K562 (cell line): Measurements from ENCODE around the gene TIMM10. TPM values are rescaled to one million over a fixed set of nuclear protein-coding genes. Genes with fewer than 3 reads are reported as not detected.

Experiments
- AFF1 ChIP-seq, 2 experiments: fragments of 450-650 bp; IDR thresholded peaks; 2 replicates each; pipeline ENCODE4 v1.6.1; 2018; ENCODE audit warnings: mild to moderate bottlenecking in 2 of 2, low read depth in 1 of 2; ENCODE audit not compliant: partially characterized antibody in 2 of 2
- BRCA1 ChIP-seq, 2 experiments: fragments of 450-650 bp in 1 of 2; sonication (generic) in 1 of 2; formaldehyde crosslinking in 1 of 2; IDR thresholded peaks; 2 replicates each; pipeline versions ENCODE4 v1.5.0 to v1.6.1; 2017 to 2020; ENCODE audit warnings: mild to moderate bottlenecking in 1 of 2, missing genetic modification reagents in 1 of 2
- BRD4 ChIP-seq: fragments of 200-600 bp; sonication (generic); IDR thresholded peaks from 2 replicates; pipeline ENCODE4 v1.6.1; 2017; ENCODE audit warnings: inconsistent platforms
- CHD4 ChIP-seq: fragments of 200-600 bp; sonication (generic); IDR thresholded peaks from 3 replicates; pipeline ENCODE4 v1.6.1; 2012; ENCODE audit warnings: low read depth, mild to moderate bottlenecking, mixed read lengths, low read length, inconsistent platforms; ENCODE audit not compliant: insufficient read depth, insufficient replicate concordance, poor library complexity, severe bottlenecking
- ELF1 ChIP-seq: fragments of 200-800 bp; sonication (Bioruptor generic); IDR thresholded peaks from 2 replicates; pipeline ENCODE4 v1.6.1; 2016; ENCODE audit warnings: missing genetic modification characterization, missing compliant biosample characterization
- EWSR1 ChIP-seq: fragments of 450-650 bp; IDR thresholded peaks from 2 replicates; pipeline ENCODE4 v1.6.1; 2018; ENCODE audit warnings: borderline replicate concordance, mild to moderate bottlenecking, low read depth, moderate library complexity; ENCODE audit not compliant: partially characterized antibody
- FOXA1 ChIP-seq: fragments of 450-650 bp; IDR thresholded peaks from 2 replicates; pipeline ENCODE4 v1.6.1; 2016; ENCODE audit warnings: mild to moderate bottlenecking, borderline replicate concordance
- GTF2F1 ChIP-seq: IDR thresholded peaks from 2 replicates; pipeline ENCODE4 v1.6.1; 2011; ENCODE audit warnings: low read depth, low read length, improper control_type of control experiment
- HDAC6 ChIP-seq: IDR thresholded peaks from 2 replicates; pipeline ENCODE4 v1.6.1; 2012; ENCODE audit warnings: low read depth, mild to moderate bottlenecking, control low read depth, inconsistent platforms, low read length, moderate library complexity
- HES1 ChIP-seq: fragments of 450-650 bp; IDR thresholded peaks from 2 replicates; pipeline ENCODE4 v1.6.1; 2016; ENCODE audit warnings: low read depth, mild to moderate bottlenecking, moderate library complexity
- MEF2A ChIP-seq: IDR thresholded peaks from 2 replicates; pipeline ENCODE4 v1.6.1; 2011; ENCODE audit warnings: low read depth, mild to moderate bottlenecking, low read length, moderate library complexity; ENCODE audit not compliant: control insufficient read depth
- NFE2 ChIP-seq: IDR thresholded peaks from 2 replicates; pipeline ENCODE4 v1.6.1; 2014; ENCODE audit warnings: antibody characterized with exemption, low read depth
- POLR2AphosphoS2 ChIP-seq: IDR thresholded peaks from 2 replicates; pipeline ENCODE4 v1.6.1; 2012; ENCODE audit warnings: low read length, improper control_type of control experiment
- RFX1 ChIP-seq: fragments of 450-650 bp; IDR thresholded peaks from 2 replicates; pipeline ENCODE4 v1.6.1; 2016; ENCODE audit warnings: mild to moderate bottlenecking, moderate library complexity
- SIX5 ChIP-seq, 2 experiments: IDR thresholded peaks; 2 replicates each; pipeline ENCODE4 v1.6.1; 2011; ENCODE audit warnings: low read length in 2 of 2, borderline replicate concordance in 1 of 2, low read depth in 1 of 2, mild to moderate bottlenecking in 1 of 2, moderate library complexity in 1 of 2; ENCODE audit not compliant: insufficient read depth in 1 of 2
- TAF7 ChIP-seq: fragments of 450-650 bp; IDR thresholded peaks from 2 replicates; pipeline ENCODE4 v1.6.1; 2016; ENCODE audit warnings: missing genetic modification characterization, missing compliant biosample characterization
- XRCC4 ChIP-seq: IDR thresholded peaks from one replicate; pipeline ENCODE4 v1.6.1; 2011; ENCODE audit not compliant: insufficient read depth, insufficient read length; ENCODE audit errors: extremely low read depth
- ZBTB8A ChIP-seq: fragments of 450-650 bp; IDR thresholded peaks from 2 replicates; pipeline ENCODE4 v1.6.1; 2018; ENCODE audit warnings: mild to moderate bottlenecking, moderate library complexity; ENCODE audit not compliant: partially characterized antibody
- ZNF431 ChIP-seq: sonication (generic); formaldehyde crosslinking; IDR thresholded peaks from 2 replicates; pipeline ENCODE4 v1.8.0; 2022; ENCODE audit warnings: mild to moderate bottlenecking, missing genetic modification reagents
- ZNF668 ChIP-seq: fragments of 250-450 bp; sonication (Bioruptor Pico); IDR thresholded peaks from 2 replicates; pipeline ENCODE4 v1.8.0; 2022; ENCODE audit warnings: mild to moderate bottlenecking, inconsistent platforms
- ZNF764 ChIP-seq: fragments of 250-450 bp; sonication (Bioruptor Pico); IDR thresholded peaks from 2 replicates; pipeline ENCODE4 v1.4.0; 2020; ENCODE audit warnings: low read depth, mild to moderate bottlenecking, moderate library complexity
- polyA plus RNA-seq, 8 experiments: library from polyadenylated mRNA; depleted of rRNA in 4 of 8; stranded (reverse) in 5 of 8; unstranded in 3 of 8; fragments of >200 nt; fragmentation: Nextera tagmentation in 2 of 8; fragmentation: Illumina TruSeq in 1 of 8; extraction: Ambion mirVana in 2 of 8; extraction: Trizol in 1 of 8; gene quantifications; 2 replicates each; pipeline versions ENCODE4 v1.2.1 to v1.2.3, GENCODE V29; 2011 to 2014; ENCODE audit warnings: inconsistent platforms in 1 of 8, missing spikeins in 1 of 8
- total RNA-seq, 7 experiments: library from RNA; depleted of rRNA in 6 of 7; stranded (reverse); fragments of >200 nt in 6 of 7; fragmentation: Illumina TruSeq in 2 of 7; extraction: Trizol in 2 of 7; gene quantifications; 2 replicates each; pipeline versions ENCODE4 v1.2.1 to v1.2.3, GENCODE V29; 2011 to 2021; ENCODE audit warnings: low replicate concordance in 1 of 7

TIMM10 gene
- total and polyA plus RNA-seq, 9 of the 15 experiments (the other 6 are each of a cell fraction or from before 2014, with no cell fraction given) = 109 to 553 (median 172) TPM

GRCh38 chr11:57530596-57531507 lies at the start of gene TIMM10 (continued):
- TF ChIP-seq ZNF668 (CRISPR knock-in tag) (no peak), EWSR1 (no peak), GTF2F1 (no peak), HES1 (peak; percentile 70; the same call in 1 of the 2 replicates), FOXA1 (no peak), XRCC4 (no peak), AFF1 (IDR thresholded peaks at IDR 0.05; ENCODE audit: low read depth in 1 of 2, partially characterized antibody in 2 of 2) (peak in 1 of 2 experiments; percentile 72), BRD4 (0 out of 2 replicates have a peak, but pooled peaks have one; percentile 53), CHD4 (no peak), RFX1 (no peak), ZNF764 (no peak), POLR2AphosphoS2 (no peak), SIX5 (IDR thresholded peaks at IDR 0.05; ENCODE audit: borderline replicate concordance in 1 of 2, insufficient read depth in 1 of 2, low read depth in 1 of 2, low read length in 2 of 2) (no peak), ZBTB8A (no peak), TAF7 (tag) (peak; percentile 22; the same call in 1 of the 2 replicates), NFE2 (peak; percentile 56; the same call in 1 of the 2 replicates), HDAC6 (no peak), ELF1 (tag) (peak; percentile 95), BRCA1 (IDR thresholded peaks at IDR 0.05) (no peak), BRCA1 (CRISPR knock-in tag; IDR thresholded peaks at IDR 0.05) (no peak), MEF2A (0 out of 2 replicates have a peak, but pooled peaks have one; percentile 27), ZNF431 (CRISPR knock-in tag) (no peak; the same call in 1 of the 2 replicates)
